CMK (cell line): ENCODE measurements around the gene DCLK3.

Experiments
- DNase-seq: peaks from one replicate; pipeline ENCODE4 v3.0.0-alpha.2; 2010; ENCODE audit warnings: low read depth

Gene DCLK3, protein sequence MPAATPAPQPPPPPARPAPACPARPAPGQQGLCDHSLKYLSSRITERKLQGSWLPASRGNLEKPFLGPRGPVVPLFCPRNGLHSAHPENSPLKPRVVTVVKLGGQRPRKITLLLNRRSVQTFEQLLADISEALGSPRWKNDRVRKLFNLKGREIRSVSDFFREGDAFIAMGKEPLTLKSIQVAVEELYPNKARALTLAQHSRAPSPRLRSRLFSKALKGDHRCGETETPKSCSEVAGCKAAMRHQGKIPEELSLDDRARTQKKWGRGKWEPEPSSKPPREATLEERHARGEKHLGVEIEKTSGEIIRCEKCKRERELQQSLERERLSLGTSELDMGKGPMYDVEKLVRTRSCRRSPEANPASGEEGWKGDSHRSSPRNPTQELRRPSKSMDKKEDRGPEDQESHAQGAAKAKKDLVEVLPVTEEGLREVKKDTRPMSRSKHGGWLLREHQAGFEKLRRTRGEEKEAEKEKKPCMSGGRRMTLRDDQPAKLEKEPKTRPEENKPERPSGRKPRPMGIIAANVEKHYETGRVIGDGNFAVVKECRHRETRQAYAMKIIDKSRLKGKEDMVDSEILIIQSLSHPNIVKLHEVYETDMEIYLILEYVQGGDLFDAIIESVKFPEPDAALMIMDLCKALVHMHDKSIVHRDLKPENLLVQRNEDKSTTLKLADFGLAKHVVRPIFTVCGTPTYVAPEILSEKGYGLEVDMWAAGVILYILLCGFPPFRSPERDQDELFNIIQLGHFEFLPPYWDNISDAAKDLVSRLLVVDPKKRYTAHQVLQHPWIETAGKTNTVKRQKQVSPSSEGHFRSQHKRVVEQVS

DNA sequence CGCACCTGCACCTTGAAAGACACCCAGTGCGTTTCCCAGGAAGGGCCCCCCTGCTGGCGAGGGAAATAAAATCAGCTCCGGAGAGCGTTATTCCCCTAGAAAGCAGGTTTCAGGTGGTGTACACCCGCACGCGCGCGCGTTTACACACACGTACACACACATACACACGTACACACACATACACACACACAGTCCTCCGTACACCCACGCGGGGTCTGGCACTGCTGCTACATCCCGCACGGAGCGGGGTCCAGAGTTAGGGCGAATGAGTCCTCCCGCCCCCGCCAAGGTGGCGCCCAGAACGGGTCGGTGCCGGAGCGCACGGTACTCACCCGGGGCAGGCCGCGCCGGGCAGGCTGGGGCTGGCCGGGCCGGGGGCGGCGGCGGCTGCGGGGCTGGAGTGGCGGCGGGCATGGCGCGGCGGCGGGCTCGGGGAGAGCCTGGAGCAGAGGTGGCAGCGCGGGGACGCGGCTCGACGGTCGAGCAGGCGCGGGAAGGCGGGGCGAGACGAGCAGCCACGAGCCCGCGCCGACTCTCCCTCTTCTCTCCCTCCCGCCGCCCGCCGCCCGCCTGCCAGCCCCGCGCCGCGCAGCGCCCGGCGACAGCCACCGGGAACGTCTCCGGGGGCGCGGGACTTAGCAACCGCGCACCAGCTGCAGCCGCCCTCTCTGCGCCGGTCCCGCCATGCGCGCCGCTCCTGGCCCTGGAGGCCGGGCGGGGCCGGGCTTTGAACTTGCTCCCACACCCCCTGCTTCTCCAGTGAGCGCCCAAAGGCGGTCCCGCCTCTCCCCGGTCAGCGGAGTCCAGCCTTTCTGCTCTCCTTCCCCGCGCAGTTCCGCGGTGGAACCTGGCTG, at the start of gene DCLK3:
TSS of gene DCLK3 (minus strand) at position 704 of the 854 bp plus-strand sequence. CDS start at position 414, 290 bp downstream.
- no peak for DNase-seq

DNA sequence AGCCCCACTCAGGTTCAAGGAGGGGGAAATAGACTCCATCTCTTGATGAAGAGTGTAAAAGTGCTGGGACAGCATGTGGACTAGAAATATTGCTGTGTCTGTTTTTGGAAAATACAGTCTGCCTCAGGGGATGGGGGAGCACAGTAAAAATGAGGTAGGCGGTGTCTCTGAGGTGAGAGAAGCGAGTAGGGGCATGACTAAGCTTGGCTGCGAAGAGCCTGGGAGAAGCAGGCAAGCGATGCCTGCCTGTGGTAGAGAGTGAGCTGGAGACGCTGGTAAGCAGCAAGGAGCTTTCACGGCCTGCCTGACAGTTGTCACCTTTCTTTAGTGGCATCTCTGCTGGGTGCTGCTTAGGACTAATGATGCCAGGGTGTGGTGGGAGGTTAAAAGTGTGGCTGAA, 49.0 kb upstream of the DCLK3 start:
- DNase-seq, result no peak

DNA sequence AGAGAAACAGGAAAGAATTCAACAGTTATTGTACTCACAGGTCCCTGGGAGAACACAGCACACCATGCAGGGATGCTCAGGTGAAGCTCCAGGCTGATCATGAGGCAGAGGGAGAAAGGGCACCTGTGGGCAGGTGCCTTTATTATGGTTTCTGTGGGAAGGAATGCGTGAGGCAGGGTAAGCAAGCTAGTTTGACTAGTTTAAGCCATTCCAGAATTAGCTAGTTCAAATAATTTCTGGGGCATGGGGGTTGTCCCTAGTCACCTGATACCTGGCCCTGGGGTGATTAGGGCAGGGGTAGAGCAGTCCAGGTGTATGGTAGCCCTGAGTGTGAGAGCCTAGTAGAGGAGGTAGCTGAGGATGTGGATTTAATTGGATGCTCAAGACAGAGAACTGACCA, 47.9 kb upstream of the DCLK3 start:
- no peak for DNase-seq

DNA sequence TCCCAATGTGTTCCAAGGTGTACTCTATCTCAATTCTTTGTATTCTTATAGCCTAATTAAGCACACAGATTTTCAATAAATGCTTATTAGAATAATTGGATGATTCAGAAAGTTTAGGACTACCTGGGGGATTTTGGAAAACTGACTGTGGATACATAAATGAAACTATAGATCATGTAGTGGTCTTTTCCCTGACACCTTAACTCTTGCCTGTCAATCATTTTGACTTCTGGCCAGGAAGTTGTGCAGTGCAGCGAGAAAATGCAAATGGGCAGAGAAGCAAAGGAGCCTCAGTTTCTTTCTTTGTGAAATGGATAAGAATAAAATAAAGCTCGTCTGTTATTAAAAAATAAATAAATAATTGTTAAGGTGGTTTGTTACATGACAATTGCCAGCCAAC, 47.4 kb upstream of the DCLK3 start:
- DNase-seq, result no peak

DNA sequence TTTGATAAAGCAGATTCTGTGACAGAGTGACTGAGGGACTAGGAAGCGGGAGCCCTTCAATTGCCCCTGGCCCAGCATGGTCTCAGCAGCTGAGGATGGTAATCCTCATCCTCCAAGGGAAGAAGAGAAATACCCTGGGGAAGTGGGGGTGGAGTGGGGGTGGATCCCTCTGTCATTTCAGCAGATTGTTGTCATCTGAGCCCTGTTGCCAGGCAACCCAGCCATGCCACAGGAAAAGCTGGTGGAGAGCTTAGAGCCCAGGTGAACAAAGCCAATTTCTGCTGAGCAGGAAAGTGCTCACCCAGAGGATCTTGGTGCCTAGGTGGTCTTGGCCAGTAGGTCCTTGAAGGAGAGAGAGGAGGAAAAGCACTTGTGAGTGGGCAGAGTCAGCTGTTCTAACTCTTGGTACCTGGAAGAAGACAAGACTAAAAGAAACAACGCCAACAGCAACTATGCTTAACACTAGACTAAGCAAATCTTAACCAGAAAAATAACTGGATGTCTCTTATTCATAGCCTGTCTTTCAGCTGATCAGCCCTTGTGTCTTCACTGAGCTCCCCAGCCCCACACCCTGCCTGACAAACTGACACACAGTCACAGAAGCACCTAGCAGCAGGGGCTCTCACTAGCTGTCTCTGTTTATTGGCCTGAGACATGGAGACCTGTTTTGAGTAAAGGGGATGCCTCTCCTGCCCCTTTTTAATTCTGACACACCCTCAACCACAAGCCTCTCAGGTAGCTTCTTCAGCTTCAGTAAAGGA, 40.1 kb upstream of the DCLK3 start:
- DNase-seq, result no peak

DNA sequence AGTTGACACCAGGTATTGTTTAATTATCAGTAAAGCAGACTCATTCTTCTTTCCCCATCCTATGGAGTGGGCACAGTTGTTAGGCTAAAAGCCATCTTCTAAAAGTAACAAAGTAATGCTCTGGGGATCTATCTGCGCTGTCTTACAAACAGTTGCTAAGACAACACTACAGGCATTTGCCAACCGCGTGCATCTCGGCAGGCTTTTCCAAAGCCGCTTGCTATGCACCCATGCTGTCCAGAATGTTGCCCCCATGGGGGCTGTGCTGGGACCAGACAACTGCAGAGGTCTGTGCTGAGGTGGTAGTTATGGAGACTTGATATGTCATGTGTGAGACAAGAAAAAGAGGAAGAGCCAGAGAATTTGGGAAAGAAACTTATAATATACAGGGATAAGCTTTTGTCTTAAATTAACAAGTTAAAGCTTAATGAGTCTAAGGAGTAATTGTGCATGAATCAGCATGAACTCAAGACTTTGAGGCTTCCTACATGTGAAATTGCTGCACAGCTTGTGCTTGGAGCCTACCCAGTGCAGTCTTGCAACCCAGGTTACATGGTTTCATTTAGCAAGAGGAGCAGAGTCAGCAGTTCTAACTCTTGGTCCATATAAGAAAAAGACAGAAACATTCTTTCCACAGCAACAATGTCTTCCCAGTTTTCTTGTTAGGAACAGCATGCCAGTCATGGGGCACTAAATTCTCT, 38.9 kb upstream of the DCLK3 start:
- DNase-seq, result no peak

DNA sequence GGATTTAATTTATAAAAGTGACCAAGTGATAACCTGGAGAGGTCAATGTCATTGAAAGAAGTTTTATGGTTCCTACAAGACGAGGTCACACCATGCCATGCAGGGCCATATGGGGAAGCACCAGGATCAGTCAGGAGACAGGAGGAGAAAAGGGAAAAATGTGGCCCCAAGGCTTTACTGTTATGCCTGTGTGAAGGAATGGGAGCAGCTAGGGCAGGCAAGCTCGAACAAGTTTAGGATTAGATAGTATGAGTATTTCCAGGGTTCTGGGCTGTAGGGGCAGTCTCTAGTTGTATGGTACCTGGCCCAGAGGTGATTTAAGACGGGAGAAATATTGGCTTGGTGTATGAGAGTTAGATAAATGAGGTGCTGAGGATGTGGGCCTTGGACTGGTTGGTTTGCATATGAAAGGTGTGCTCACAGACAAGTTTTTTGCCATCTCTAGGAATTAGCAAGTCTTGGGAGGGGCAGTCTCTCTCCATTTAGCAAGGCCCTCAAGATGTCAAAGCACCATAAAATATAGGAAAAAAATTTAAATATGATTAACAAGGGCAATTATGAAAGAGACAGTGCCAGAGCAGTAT, 36.3 kb upstream of the DCLK3 start:
- no peak for DNase-seq

DNA sequence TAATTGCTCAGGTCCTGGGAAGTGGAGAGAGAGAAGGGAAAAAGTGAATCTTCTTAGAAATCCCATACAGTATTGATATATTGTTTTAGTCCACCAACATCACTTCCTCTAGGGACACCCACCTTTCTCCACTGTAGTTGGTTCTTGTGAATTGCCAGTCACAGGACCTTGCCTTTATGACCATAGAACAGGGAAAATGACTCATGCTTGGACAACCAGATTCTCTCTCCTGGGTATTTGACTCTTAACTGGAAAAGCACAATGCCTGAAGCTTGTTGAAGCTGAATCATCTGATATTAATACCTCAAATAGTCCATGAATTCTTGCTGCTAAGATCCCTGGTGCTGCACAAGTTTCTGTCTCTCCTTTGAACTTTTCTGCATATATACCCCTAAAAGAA, 32.5 kb upstream of the DCLK3 start:
- no peak for DNase-seq

DNA sequence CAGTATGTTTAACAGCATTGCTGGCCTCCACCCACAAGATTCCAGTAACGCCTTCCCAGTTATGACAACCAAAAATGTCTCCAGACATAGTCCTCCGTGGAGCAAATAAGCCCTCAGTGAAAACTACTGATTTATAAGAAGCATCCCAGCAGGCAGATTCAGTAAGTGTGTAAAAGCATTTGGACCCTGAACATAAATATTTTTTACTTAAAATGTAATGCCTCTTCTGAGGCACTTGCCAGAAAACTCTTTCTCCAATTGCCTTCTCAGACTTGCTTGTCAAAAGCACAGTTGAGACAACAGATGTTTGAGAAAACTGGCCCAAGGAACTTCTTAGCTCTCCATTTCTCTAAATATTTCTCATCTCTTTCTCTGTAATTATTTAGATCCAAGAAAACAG, 31.8 kb upstream of the DCLK3 start:
- DNase-seq, result no peak

DNA sequence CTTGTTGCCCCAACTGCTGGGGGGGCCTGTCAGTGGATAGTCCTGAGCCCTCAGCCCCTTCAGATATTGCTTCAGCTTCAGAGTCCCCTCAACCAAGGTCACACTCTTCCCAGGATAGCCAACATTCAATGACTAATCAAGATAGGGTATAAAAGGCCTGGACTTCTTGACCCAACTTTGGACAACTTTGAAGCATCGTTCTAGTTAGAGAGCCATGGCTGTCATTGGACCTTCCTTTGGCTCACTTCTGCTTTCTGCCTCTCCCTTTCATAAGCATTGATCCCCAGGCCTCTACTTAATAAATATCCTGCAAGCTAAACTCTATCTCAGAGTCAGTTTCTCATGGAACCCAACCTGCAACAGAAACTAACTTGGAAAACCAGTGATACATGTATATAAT, 31.3 kb upstream of the DCLK3 start:
- no peak for DNase-seq

DNA sequence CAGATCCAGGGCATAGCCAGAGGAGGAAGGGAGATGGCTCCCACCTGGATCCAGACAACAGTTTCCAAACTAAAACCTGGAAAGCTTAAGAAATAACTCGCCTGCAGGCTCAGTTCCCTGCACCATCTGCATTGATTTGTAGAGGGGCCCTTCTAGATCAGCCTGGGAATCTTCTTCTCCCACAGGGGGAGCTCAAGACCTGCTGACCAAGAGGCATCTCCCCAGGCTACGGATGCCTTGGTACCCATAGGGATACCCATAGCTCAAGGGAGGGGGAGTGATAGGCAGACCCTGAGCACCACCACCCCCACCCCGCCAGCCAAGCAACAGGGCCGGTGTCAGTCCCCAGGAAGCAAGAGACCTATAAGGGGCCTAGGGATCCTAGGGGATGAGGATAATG, 28.0 kb upstream of the DCLK3 start:
- no peak for DNase-seq

DNA sequence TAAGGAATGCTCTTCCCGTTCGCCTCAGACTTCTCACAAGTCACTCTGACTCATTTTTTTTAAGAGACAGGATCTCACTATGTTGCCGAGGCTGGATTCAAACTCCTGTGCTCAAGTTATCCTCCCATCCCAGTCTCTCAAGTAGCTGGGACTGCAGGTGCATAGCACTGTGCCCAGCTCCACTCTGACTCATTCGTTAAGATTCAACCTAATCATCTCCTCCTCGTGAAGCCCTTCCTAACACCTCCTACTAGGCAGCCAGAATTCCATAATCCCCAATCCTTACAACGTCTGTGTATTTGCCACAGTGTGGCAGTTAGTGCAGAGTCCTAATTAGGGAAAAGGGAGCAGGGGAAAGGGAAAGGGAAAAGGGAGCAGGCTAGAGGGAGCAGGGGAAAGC, 26.4 kb upstream of the DCLK3 start:
- no peak for DNase-seq

DNA sequence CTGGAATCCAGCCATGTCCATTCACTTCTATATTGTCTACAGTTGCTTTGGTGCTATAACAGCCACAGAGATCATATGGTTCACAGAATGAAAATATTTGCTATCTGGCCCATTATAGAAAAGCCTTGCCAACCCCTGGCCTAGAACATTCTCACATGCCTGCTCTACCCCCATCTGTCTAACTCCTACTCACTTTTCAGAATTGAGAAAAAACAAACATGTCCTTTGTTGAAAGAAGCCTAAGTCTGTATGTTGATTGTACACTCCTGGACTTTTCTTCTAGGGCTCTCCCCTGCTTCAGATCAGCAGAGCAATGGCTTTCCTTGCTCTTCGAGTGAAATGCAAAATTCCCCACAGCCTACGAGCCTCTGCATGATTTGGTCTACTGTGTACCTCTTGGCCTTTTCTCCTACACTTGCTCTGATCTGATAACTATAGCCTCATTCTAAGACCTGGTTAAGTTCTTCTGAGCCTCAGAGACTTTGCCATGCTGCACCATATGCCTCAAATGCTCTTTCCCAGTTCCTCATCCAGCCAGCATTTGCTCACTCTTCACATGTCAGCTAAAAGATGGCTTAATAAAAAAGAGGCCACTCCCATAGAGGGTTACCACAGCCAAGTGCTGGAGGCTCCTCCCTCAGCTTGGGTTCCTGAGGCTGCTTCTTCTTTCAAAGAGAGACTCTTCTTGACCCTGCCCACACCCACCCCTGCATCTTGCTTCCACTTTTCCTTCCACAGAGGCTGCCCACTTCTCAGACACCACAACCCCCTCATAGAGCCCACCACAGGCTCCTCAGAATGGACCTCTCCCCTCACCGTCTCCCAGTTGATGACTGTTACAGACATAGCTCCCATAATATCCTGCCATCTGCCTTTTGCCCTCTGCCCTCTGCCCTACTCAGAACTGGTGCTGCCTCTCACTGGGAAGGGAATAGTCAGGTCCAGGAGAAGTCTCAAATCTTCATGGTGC, 22.9 kb upstream of the DCLK3 start:
- DNase-seq, result no peak

DNA sequence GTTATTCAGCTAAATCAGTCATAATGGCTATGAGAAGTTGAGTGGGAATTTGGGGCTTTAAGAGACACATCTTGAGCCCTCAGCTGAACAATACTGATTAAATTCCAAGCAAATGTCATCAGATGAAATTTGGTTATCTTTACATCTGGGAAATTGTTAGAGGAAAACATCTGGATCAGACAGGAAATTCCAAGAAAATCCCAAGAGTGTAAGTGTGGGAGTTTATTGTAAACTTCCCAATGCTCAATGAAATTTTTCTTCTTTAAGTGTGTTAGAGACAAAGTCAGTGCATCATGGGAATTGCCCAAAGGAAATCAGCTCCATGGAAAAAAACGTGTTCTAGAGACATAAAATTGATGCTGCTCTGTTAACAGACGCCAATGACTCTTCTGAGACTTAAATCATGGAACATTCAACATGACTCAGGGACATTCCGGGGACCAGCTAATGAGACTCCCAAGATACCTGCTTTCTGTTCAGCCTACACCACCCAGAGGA, 19.8 kb upstream of the DCLK3 start:
- DNase-seq, result no peak

DNA sequence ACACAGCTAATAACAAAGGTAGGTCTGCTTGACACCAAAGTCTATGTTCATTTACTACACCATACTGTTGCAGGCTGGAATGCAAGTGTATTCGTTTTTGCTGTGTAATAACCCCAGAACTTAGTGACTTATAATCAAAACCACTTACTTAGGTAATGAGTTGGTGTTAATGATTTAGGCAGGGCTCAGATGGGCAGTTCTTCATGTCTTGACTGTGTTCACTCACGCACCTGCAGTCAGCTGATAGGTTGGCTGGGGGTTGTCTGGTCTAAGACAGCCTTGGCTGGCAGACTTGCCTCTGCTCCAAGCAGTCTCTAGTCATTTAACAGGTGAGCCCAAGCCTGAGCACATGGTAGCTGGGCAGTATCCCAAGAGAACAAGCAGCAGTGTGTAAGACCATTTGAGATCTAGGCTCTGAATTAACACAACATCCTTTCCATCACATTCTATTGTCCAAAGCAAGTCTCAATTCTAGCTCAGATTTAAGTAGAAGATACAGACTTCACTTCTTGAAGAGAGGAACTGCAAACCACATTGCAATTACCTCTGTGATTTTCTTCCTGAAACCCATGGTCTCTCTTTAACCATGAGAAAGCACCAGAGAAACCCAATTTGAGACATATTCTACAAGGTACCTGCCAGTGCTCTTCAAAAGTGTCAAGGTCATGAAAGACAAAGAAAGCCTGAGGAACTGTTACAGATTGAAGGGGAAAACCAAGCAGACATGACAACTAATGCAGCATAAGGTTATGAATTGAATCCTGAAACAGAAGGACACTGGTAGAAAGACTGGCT, 13.3 kb upstream of the DCLK3 start:
- DNase-seq, result no peak

DNA sequence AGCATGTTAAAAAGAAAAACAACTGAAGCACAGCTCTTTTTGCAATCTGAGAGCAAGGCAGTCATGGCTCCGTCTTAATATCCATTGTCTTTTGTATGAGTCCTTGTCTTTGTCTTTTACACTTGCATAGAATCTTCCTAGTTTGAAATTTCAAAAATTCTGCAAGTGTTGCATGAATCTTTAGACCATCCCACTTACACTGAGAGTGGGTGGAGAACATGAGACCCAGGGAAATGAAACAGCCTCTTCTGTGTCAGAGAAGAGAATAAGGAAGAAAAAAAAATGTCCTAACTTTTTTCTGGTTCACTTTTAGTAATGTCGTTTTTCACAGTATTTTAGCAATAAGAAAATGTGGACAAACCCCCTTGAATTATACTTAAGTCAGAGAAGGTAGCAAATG, 12.1 kb upstream of the DCLK3 start:
- no peak for DNase-seq

DNA sequence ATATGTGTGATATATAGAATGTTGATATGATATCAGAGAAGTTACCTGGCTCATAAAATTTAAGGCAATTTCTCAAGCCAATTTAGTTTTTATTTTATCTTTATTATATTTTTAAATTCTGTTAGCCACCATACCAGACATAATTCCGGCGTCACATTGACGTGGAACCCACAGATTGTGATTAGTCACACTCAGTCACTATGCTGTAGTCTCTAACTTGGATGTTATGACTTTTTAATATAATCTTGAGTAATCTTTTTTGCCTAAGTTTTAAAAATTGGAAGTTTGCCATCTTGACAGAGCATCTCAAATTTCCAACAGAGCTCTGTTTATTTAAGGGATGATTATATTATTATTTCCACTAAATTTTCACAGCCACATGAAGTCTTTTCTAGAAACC, 9.7 kb upstream of the DCLK3 start:
- no peak for DNase-seq

DNA sequence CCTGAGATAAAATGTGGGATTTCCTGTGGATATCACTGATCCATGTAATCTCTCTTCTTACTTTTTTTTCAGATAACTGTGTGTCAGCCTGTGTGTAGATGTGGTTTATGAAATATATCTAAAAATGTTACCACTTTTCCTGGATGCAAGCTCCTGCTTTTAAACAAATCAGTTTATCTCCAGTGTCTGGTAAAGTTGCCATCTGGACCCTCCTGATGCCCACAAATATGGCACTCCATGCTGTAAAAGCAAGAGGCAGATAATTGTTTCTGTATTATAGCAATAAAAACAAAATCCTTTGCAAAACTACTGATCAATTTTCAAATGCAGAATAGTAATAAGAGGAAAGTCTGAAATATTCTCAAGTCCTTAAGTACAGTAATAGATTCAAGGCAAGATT, 7.6 kb upstream of the DCLK3 start:
- no peak for DNase-seq

DNA sequence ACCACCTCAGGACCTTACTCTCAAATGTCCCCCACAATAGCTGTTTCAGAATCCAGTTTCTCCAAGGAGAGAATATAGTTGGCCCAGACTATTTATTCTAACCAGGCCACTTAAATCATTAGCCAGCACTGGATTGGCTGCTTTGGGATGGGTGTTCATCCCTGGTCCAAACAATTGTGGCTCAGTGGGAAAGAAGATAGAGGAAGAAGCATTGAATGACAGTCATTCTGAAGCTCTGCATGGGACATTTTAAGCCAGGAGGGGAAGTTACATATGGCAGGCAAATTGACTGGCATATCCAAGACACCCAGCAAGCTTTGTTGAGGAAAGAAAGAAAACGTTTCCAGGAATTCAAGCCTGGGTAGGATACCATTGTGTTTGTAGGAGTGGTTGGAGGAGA, 5.6 kb upstream of the DCLK3 start:
- DNase-seq, result no peak
